HG03135 (cell line): ENCODE measurements around the gene SRGAP1.
"Not testable (repeated sequence)": the region's sequence is repeated elsewhere in the genome, so short reads cannot be mapped to it uniquely, and the experiment has no call there.

Source experiments
- ATAC-seq: cut with Tn5 transposase; IDR thresholded peaks from one replicate; pipeline ENCODE4 v1.9.1; 2021; ENCODE audit warnings: mild to moderate bottlenecking, moderate library complexity; ENCODE audit not compliant: unreplicated experiment

The SRGAP1 gene

DNA sequence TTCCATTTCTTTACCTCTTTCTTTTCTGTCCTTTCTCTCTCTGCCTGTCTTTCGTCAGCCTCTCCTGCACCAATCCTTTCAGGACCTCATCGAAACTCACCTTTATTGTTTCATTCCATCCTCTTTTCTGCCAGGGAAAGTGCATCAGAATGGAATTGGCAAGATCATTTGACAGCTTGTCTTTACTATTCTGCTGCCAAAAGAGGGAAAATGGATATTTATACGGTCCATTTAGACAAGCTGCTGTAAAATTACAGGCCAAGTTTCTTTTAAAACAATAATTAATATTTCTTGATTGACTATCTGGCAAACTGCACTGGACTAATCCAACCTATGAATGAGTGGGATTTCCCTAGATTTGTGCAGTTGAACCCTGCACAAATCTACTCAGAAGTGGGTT, 7.6 kb upstream of the SRGAP1 start:
- ATAC-seq = no peak

DNA sequence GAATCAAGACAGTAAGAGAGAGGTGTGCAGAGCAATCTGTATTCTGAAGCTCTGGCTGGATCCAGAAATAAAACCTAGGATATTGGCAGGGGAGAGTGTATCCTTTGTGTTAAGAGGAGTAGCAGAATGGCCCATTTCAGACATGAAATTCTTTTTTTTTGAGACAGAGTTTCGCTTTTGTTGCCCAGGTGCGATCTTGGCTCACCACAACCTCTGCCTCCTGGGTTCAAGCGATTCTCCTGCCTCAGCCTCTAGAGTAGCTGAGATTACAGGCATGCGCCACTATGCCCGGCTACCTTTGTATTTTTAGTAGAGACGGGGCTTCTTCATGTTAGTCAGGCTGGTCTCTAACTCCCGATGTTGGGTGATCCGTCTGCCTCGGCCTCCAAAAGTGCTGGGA, 6.1 kb upstream of the SRGAP1 start:
- no peak for ATAC-seq

GRCh38 chr12:63841011-63841410, 3.5 kb upstream of the SRGAP1 start:
- no peak for ATAC-seq

- ATAC-seq = no peak
These were observed 2.9 kb upstream of the SRGAP1 start for GRCh38 chr12:63841571-63841970.

DNA sequence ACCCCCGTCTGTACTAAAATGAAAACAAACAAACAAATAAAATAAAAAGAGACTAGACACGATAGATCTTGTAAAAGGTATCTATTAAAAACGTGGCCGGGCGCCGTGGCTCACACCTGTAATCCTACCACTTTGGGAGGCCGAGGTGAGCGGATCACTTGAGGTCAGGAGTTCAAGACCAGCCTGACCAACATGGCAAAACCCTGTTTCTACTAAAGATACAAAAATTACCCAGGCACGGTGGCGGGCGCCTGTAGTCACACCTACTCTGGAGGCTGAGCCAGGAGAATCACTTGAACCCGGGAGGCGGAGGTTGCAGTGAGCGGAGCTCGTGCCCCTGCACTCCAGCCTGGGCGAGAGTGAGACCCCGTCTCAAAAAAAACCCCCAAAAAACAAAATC, 1.8 kb upstream of the SRGAP1 start:
- not testable (repeated sequence) for ATAC-seq

- ATAC-seq = no peak
These were observed 1.2 kb upstream of the SRGAP1 start for GRCh38 chr12:63843254-63843720.

- ATAC-seq = peak; percentile 98
These were observed 644 bp upstream of the SRGAP1 start for GRCh38 chr12:63843721-63844390.

DNA sequence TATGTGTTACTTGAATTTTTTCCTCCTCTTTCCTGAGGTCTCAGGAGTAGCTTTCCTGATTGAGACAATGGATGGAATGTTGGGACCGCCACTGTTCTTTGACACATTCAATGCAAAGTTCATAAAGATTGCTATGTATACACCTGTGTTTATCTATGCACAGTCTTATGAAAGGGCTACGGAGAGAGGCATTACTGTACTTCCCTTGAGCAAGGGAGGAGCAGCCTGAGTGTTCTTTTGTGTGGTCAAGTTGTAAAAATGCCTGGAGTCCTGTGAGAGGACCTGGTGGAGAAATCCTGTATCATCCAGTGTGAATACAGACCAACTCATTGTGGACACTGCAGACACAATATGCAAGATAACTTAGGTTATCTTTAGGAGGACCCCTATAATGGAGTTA, 1.2 kb downstream of the SRGAP1 start:
- no peak for ATAC-seq

DNA sequence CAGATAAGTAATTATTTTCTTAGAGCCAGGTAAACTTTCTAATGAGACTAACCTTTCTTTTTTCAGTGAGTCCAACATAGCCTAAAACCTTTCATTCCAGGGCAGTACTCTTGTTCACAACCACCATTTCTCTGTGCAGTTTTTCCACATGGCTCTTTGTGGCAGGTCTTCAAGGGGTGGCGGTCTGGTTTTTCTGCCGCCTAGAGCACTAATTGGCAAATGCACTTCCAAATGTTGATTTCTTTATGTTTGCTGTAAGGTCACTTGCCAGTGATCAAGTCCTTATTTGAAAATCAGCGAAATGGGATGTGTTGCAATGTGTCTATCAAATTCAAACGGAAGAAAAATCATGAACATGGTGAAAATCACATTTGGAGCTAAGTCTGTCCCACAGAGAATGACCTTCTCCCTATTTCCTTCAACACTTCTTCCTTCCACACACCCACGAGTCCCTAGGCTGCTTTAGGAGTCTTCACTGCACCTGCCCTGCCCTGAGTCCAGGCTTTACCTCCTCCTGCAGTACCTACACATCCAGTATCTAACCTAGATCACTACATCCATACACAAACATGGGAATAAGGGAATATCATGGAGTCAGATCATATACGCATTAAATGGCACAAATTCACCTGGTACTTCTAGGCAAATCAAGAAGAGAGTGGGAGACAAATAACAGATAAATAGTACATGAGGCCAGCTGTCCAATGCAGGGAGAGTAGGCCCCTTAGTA, 1.9 kb downstream of the SRGAP1 start:
- no peak for ATAC-seq

DNA sequence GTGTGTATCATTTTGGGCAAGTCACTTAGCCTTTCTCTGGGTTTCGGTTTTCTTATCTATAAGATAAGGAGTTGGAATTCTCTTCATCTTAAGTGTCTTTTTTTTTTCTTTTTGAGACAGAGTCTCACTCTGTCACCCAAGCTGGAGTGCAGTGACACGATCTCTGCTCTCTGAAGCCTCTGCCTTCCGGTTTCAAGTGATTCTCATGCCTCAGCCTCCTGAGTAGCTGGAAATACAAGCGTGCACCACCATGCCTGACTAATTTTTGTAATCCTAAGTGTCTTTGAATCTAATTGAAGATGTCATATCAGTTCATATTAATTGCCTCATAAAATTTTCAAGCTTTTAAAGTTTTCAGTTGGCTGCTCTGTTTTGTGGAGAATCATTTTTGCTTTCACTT, 4.0 kb downstream of the SRGAP1 start:
- no peak for ATAC-seq

DNA sequence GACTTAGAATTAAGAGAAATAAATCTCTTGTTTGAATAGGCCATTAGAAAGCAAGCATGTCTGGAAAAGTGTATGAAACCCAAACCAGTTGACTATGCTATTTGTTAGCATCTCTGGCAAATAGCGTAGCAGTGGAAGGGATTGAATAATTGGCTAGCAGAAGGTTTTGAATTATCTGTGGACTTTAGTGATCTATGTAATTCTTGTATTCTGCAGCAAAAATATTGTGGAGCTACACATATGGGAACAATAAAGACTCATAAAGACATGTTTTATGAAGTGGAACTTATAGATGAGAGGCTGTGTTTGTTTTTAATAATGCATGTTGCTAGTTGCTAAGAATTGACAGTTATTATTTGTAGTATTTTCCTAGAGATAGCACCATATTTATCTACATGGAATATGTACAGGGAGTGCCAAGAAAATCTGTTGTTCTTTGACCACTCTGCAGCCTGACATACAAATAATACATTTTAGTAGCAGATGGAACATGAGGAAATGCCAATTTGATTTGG, 4.7 kb downstream of the SRGAP1 start:
- ATAC-seq = no peak

GRCh38 chr12:63849641-63850040, 5.1 kb downstream of the SRGAP1 start:
- no peak for ATAC-seq

DNA sequence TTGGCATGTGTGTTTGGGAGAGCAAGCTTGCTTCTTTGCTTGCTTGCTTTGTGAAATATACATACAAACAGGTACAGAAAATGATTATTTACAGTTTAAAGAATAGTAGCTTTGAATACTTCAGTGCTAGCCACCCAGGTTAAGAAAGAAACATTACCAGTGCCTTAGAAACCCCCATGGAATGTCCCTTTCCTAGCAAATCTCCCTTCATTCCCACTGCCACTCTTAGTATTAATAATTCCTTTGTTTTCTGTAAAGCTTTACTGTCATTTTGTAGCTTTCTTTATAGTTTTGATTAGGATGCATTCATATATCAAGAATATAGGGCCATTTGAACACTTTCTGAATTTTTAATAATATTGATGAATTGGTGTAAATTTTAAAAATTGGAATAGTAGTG, 9.5 kb downstream of the SRGAP1 start:
- ATAC-seq = no peak

DNA sequence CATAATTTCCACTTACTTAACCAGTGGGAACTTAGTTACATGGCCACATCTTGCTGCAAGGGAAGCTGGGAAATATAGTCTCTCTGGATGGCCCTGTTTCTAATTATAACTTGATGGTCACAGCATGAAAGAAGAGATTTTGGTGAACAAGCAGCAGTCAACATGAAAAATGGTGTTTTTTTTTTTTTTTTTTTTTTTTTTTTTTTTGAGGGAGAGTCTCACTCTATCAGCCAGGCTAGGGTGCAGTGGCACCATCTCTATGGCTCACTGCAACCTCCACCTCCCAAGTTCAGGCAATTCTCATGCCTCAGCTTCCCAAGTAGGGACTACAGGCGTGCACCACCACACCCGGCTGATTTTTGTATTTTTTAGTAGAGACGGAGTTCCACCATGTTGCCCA, 10.8 kb downstream of the SRGAP1 start:
- no peak for ATAC-seq

DNA sequence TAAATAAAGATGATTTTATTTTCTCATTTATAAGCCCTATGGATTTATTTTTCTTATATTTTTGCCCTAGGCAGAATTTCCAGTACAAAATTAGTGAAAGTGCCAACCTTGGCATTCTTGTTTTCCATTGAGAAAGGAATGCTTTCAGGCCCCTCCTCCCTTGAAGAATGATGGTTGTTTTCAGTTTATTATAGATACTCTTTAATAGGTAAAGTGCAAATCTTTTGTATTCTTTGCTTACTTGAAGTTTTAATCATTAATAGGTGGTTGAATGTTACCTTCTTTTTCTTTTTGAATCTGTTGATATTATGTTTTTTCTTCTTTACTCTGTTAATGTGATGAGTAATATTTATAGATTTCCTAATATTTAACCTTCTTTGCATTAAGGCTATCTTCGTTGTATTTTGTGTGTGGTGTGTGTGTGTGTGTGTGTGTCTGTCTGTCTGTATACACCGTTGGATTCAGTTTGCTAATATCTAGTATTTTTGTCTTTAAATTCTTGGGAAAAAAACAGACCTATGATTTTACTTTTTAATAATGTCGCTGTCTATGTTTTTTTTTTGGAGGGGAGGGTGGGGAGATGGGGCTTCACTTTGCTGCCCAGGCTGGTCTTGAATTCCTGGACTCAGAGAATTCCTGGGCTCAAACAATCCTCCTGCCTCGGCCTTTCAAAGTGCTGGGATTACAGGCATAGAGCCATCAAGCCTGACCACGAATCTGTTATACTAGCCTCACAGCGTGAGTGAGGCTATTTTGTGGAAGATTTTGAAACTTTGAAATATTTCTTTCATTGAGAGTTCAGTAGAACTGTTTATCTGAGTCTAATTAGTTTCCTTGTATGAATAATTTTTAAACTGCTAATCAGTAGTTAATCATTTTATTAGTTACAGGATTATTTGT, 13.5 kb downstream of the SRGAP1 start:
- ATAC-seq = no peak

- ATAC-seq = not testable (repeated sequence)
These were observed 15.4 kb downstream of the SRGAP1 start for GRCh38 chr12:63859880-63860279.

GRCh38 chr12:63862187-63862968, 17.9 kb downstream of the SRGAP1 start:
- ATAC-seq = no peak

GRCh38 chr12:63862969-63863230, 18.4 kb downstream of the SRGAP1 start:
- ATAC-seq = no peak

GRCh38 chr12:63863658-63864453, 19.4 kb downstream of the SRGAP1 start:
- no peak for ATAC-seq

- ATAC-seq = no peak
These were observed 19.9 kb downstream of the SRGAP1 start for GRCh38 chr12:63864454-63864706.
